ENCODE measurements around the gene LSMEM2.

DNA sequence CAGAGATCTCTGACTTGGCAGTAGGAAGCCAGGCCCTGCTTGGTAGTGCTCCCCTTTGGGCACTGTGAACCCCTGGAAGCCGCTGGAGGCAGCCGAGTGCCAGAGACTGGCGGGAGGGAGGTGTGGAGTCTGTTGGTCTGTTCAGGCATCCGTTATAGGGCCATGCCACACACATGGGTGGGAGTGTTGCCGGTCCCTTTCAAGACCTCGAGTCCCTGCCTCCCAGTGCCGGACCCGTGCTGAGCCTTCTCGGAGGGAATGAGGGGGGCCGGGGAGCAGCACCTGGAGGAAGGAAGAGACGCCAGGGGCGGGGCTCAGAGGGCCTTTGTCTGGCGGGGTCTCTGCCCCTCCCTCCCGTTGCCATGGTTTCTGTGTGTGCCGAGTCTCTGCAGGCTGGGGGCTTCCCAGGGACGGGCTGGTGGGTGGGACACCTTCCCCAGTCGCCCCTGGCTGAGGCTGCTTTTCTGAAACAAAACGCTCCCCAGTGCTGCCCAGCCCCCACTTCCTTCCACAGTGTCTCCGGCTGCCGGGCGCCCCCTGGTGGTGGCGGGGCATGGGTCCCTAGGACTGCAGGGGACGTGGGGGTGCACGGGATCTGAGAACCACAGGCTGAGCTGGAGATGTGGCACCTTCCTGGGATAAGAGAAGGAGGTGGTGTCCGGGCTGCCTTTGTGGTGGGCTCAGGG lies 32.9 kb upstream of the LSMEM2 start:
- TF ChIP-seq, protein P1, sequence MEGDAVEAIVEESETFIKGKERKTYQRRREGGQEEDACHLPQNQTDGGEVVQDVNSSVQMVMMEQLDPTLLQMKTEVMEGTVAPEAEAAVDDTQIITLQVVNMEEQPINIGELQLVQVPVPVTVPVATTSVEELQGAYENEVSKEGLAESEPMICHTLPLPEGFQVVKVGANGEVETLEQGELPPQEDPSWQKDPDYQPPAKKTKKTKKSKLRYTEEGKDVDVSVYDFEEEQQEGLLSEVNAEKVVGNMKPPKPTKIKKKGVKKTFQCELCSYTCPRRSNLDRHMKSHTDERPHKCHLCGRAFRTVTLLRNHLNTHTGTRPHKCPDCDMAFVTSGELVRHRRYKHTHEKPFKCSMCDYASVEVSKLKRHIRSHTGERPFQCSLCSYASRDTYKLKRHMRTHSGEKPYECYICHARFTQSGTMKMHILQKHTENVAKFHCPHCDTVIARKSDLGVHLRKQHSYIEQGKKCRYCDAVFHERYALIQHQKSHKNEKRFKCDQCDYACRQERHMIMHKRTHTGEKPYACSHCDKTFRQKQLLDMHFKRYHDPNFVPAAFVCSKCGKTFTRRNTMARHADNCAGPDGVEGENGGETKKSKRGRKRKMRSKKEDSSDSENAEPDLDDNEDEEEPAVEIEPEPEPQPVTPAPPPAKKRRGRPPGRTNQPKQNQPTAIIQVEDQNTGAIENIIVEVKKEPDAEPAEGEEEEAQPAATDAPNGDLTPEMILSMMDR (optimal IDR thresholded peaks at IDR 0.05 in 1 of 3, IDR thresholded peaks at IDR 0.05 in 1 of 3, conservative IDR thresholded peaks at IDR 0.05 in 1 of 3; ENCODE audit: extremely low read depth in 1 of 3, insufficient read depth in 2 of 3, low read length in 3 of 3) = peak in 2 of 3 experiments; percentile 94 to 97
- no peak for TF ChIP-seq EZH2 (IDR thresholded peaks at IDR 0.05; ENCODE audit: low read length)

All from keratinocyte (primary cell).